ENCODE results near the gene SLC14A1. TPM values are rescaled to one million over a fixed set of nuclear protein-coding genes. Genes with fewer than 3 reads are reported as not detected.

The SLC14A1 gene
- total RNA-seq, 1 donor from 2014 or later = 0.10 TPM

DNA sequence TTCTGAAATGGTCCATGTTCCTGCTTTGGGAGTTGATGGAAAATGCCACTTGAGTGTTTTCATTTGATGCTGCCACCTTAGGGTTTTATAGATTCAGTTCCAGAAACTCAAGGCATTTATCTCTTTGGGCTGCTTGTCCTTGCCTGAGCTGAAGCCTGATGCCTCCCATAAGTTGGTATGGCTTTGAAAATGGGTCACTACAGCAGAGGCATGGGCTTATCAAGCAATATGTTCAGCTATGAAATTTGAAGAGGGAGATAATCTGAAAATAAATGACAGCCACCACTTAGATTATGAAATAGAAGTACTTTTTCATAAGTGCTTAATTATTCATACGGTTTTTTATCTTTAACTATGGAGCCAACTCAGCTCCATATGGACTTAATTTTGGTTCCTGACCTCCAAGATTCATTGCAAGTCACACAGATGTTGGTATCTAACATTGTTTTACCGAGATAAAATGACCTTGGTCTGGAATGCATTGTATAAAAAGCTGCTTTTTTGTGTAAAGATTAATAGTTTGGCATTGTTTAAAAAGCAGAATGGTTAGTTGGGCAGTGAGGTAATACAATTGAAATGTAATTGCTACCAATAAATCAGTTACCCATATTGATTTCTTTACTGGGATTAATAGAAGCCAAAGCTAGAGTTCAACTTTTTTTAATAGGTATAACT lies 4.5 kb downstream of the SLC14A1 start:
- H3K36me3 Mint-ChIP-seq (ENCODE audit: low read depth) = no peaks in the 10 kb centered on the region
- intact Hi-C loops (cut with micrococcal nuclease) = loop anchor here (10.0 kb wide), 1 partner anchor 346 kb away; the partner anchor contains the start of gene PSTPIP2
- no peak overlapping the region for H3K4me3 Mint-ChIP-seq
- no peaks in the 10 kb centered on the region for H3K4me1 Mint-ChIP-seq (ENCODE audit: low read depth)
- DNase-seq (ENCODE audit: low spot score) = no peak
- H3K27me3 Mint-ChIP-seq (ENCODE audit: insufficient read depth) = peaks cover 10% of the 10 kb centered on the region
- no peaks in the 10 kb centered on the region for H3K9me3 Mint-ChIP-seq
- no peak overlapping the region for H3K27ac Mint-ChIP-seq

DNA sequence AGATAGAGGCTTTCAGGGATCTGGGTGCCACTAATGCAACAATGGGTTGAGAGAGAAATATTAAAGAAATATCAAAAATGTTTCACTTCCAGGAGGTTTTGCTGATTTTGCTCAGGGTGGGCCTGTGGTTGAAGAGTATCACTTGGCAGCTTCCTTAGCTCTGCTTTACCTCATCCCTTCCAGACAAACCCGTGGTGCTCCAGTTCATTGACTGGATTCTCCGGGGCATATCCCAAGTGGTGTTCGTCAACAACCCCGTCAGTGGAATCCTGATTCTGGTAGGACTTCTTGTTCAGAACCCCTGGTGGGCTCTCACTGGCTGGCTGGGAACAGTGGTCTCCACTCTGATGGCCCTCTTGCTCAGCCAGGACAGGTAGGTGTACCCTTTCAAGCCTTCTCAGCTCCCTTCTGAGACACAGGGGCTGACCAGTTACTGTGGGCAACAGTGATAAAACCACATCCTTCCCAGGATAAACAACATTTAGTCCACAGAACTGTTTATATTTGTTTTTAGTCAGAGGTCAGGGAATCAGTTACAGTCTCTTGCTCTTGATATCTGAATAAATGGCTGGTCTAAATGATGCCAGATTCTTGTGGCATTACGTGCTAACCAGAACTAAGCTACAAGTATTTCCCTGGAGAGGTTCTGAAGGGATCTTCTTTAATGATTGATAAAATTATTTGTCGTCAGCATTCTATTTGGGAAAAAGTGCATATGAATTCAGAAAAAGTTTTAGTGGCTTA lies 7.0 kb downstream of the SLC14A1 start:
- Mint-ChIP-seq H3K4me3 (no peak overlapping the region), H3K27ac (no peak overlapping the region), H3K9me3 (no peaks in the 10 kb centered on the region), H3K27me3 (ENCODE audit: insufficient read depth) (peaks cover 8% of the 10 kb centered on the region), H3K4me1 (ENCODE audit: low read depth) (no peaks in the 10 kb centered on the region), H3K36me3 (ENCODE audit: low read depth) (no peaks in the 10 kb centered on the region)
- intact Hi-C loops (cut with micrococcal nuclease) = no loop called here
- DNase-seq (ENCODE audit: low spot score) = no peak

DNA sequence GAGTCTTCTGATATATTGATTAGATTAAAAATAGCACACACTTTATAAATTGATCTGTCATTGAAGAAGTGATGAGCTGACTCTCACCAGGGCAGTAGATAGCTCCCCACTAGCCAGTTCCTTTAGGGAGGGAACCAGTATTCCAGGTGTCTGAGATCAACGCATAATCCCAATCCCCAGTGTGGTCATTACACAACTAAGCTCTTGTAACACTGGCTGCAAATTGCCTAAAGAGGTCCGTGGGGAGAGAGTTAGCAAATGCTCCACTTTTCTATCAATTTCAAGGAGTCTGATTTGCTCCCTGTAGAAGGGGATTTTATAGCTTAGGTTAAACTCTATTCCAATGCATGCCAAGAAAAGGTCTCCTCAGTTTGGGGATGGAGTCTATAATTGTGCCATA lies 7.7 kb downstream of the SLC14A1 start:
- no peaks in the 10 kb centered on the region for H3K9me3 Mint-ChIP-seq
- no peak overlapping the region for H3K4me3 Mint-ChIP-seq
- H3K36me3 Mint-ChIP-seq (ENCODE audit: low read depth) = no peaks in the 10 kb centered on the region
- no peak overlapping the region for H3K27ac Mint-ChIP-seq
- H3K27me3 Mint-ChIP-seq (ENCODE audit: insufficient read depth) = peaks cover 8% of the 10 kb centered on the region
- intact Hi-C loops (cut with micrococcal nuclease) = no loop called here
- H3K4me1 Mint-ChIP-seq (ENCODE audit: low read depth) = no peaks in the 10 kb centered on the region
- no peak for DNase-seq (ENCODE audit: low spot score)

DNA sequence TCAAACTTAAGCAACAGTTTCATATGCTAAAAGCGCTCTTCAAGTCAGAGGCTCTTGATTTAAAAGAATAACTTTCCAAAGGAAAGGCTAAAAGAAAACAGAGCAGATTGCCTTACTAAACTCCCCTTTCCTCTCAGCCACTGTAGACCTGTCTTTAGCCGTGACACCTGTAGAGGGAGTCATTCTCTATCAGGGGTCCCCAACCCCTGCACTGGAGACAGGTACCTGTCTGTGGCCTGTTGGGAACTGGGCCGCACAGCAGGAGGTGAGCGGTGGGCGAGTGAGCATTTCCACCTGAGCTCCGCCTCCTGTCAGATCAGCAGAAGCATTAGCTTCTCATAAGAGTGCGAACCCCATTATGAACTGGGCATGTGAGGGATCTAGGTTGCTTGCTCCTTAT lies 9.6 kb downstream of the SLC14A1 start:
- Mint-ChIP-seq H3K36me3 (ENCODE audit: low read depth) (no peaks in the 10 kb centered on the region), H3K27me3 (ENCODE audit: insufficient read depth) (peaks cover 8% of the 10 kb centered on the region), H3K27ac (no peak overlapping the region), H3K9me3 (no peaks in the 10 kb centered on the region), H3K4me1 (ENCODE audit: low read depth) (no peaks in the 10 kb centered on the region), H3K4me3 (no peak overlapping the region)
- intact Hi-C loops (cut with micrococcal nuclease) = no loop called here
- no peak for DNase-seq (ENCODE audit: low spot score)

DNA sequence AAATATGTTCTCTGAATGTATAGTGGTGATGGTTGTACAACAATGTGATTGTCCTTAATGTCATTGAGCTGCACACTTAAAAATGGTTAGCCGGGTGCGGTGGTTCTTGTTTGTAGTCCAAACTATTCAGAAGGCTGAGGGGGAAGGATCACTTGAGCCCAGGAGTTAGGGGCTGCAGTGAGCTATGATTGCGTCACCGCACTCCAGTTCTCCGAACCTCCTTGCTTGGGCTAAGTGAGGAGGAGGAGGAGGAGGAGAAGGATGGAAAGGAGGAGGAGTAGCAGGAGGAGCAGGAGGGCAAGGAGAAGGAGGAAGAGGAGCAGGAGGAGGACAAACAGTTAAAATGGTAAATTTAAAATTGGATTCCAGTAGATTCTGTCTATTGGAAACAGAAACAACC lies 10.5 kb downstream of the SLC14A1 start:
- DNase-seq (ENCODE audit: low spot score) = no peak
- H3K9me3 Mint-ChIP-seq = no peaks in the 10 kb centered on the region
- no peaks in the 10 kb centered on the region for H3K36me3 Mint-ChIP-seq (ENCODE audit: low read depth)
- H3K27ac Mint-ChIP-seq = no peak overlapping the region
- H3K27me3 Mint-ChIP-seq (ENCODE audit: insufficient read depth) = peaks cover 8% of the 10 kb centered on the region
- H3K4me1 Mint-ChIP-seq (ENCODE audit: low read depth) = no peaks in the 10 kb centered on the region
- intact Hi-C loops (cut with micrococcal nuclease) = no loop called here
- H3K4me3 Mint-ChIP-seq = no peak overlapping the region

DNA sequence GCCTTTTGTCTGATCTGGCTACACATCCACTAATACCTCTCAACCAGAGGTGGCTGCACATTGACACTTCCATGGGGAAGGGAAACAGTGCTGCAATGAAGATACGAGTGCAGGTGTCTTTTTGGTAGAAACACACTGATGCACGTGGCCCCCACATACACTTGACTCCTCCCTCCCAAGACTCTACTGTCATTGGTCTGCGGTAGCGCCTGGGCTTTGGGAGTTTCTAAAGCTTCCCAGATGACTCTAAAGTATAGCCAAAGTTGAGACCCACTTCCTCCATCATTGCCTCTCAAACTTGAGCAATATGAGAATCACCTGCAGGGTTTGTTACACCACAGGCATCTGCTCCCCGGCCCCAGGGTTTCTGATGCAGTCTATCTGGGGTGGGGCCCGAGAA lies 11.0 kb downstream of the SLC14A1 start:
- Mint-ChIP-seq H3K9me3 (no peaks in the 10 kb centered on the region), H3K27ac (no peak overlapping the region), H3K27me3 (ENCODE audit: insufficient read depth) (peaks cover 6% of the 10 kb centered on the region), H3K4me3 (no peak overlapping the region), H3K36me3 (ENCODE audit: low read depth) (no peaks in the 10 kb centered on the region), H3K4me1 (ENCODE audit: low read depth) (no peaks in the 10 kb centered on the region)
- no peak for DNase-seq (ENCODE audit: low spot score)
- intact Hi-C loops (cut with micrococcal nuclease) = no loop called here

DNA sequence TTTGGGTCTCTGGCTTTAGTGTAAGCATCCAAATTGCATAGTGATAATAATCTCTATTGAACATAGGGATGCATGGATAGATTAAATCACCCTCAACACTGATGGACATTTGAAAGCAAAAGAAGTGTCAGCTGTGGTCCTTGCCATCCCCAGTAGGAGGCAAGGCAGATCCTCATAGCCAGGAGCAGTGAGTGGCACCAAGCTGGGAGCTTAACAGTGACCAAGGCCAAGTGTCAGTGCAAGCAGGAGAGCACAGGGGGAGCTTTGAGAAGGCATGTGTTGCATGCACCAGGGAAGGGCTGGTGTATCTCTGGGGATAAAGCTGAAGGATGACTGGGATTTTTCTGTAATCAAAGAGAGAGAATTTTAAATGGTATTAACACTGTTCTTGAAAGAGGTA lies 14.7 kb downstream of the SLC14A1 start:
- H3K36me3 Mint-ChIP-seq (ENCODE audit: low read depth) = no peaks in the 10 kb centered on the region
- H3K9me3 Mint-ChIP-seq = no peaks in the 10 kb centered on the region
- H3K4me1 Mint-ChIP-seq (ENCODE audit: low read depth) = no peaks in the 10 kb centered on the region
- no peak for DNase-seq (ENCODE audit: low spot score)
- H3K27me3 Mint-ChIP-seq (ENCODE audit: insufficient read depth) = peaks cover 5% of the 10 kb centered on the region
- no peak overlapping the region for H3K27ac Mint-ChIP-seq
- intact Hi-C loops (cut with micrococcal nuclease) = no loop called here
- H3K4me3 Mint-ChIP-seq = no peak overlapping the region

DNA sequence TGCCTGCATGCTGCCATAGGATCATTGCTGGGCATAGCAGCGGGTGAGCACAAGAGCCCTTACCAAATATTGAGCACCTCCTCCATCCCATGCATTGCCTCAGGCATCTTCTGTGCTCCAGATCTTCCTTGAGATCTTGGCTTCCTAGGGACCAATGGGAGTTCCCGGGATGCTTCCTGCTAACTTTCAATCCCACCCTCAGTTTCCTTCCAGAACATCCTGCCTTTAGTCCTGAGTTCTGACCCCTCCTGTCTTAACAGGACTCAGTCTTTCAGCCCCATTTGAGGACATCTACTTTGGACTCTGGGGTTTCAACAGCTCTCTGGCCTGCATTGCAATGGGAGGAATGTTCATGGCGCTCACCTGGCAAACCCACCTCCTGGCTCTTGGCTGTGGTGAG lies 15.3 kb downstream of the SLC14A1 start:
- no peak for DNase-seq (ENCODE audit: low spot score)
- intact Hi-C loops (cut with micrococcal nuclease) = no loop called here

DNA sequence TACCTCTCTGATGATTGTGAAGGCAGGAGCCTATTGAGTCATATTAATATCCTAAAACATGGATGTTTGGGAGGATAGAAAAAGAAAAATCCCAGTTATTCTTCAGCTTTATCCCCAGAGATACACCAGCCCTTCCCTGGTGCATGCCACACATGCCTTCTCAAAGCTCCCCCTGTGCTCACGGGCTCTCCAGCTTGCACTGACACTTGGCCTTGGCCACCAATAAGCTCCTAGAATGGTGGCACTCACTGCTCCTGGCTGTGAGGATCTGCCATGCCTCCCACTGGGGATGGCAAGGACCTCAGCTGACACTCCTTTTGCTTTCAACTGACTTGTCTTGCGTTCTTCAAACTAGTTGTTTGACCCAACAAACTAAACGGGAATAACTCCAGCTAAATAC lies 15.9 kb downstream of the SLC14A1 start:
- H3K9me3 Mint-ChIP-seq = no peaks in the 10 kb centered on the region
- no peaks in the 10 kb centered on the region for H3K36me3 Mint-ChIP-seq (ENCODE audit: low read depth)
- H3K4me1 Mint-ChIP-seq (ENCODE audit: low read depth) = no peaks in the 10 kb centered on the region
- H3K4me3 Mint-ChIP-seq = no peak overlapping the region
- intact Hi-C loops (cut with micrococcal nuclease) = no loop called here
- H3K27me3 Mint-ChIP-seq (ENCODE audit: insufficient read depth) = peaks cover 5% of the 10 kb centered on the region
- DNase-seq (ENCODE audit: low spot score) = no peak
- no peak overlapping the region for H3K27ac Mint-ChIP-seq

More for the DNA sequence above, 15.3 kb downstream of the SLC14A1 start:
- Mint-ChIP-seq H3K4me3 (no peak overlapping the region), H3K36me3 (ENCODE audit: low read depth) (no peaks in the 10 kb centered on the region), H3K27ac (no peak overlapping the region), H3K4me1 (ENCODE audit: low read depth) (no peaks in the 10 kb centered on the region), H3K9me3 (no peaks in the 10 kb centered on the region), H3K27me3 (ENCODE audit: insufficient read depth) (peaks cover 5% of the 10 kb centered on the region)

DNA sequence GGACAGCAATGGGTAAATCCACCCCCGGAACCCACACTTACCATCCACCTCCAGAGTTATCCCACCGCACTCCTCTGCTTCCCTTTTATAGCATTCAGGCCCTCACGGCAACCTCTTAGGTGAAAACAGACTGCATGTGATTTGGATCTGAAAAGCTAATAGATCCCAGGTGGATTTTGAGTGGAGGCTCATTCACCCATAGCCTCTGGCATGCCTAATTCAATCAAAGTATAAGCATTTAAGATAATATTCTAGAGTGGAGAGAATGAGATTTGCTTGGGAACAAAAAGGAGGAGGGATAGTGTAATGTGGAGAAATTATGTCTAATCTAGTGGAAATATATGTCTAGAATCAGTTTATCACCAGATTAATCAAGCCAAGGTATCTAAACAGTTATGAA lies 17.1 kb downstream of the SLC14A1 start:
- Mint-ChIP-seq H3K36me3 (ENCODE audit: low read depth) (no peaks in the 10 kb centered on the region), H3K9me3 (no peaks in the 10 kb centered on the region), H3K4me3 (no peak overlapping the region), H3K4me1 (ENCODE audit: low read depth) (no peaks in the 10 kb centered on the region), H3K27me3 (ENCODE audit: insufficient read depth) (peaks cover 5% of the 10 kb centered on the region), H3K27ac (no peak overlapping the region)
- intact Hi-C loops (cut with micrococcal nuclease) = no loop called here
- no peak for DNase-seq (ENCODE audit: low spot score)

DNA sequence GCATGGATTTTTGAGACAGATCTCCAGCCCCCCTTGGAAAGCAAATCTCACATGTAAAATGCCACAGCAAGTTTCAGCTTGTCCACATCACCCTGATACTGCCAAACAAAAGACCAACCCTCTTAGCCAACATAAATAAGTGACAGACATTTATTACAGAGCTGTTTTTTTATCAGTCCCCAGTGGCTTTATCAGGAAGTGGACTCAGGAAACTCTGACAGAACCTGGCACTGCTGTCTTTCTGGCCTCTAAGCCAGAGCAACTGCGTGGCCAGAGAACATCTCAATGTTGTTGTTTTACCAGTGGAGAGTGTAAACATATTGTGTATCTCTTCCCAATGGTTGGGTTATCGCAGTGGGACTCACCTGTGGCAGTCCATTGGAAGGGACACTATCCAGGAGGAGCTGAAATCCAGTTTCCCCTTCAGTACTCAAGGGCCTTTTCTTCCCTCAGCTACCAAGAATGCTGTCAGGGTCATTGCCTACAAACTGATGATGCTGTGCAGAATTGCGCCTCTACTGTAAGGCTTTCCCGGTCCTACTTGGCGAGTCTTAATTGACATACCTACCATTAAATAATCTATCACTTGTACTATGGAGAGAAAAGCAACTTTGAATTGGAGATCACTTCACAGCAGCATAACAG lies 22.0 kb downstream of the SLC14A1 start:
- no peaks in the 10 kb centered on the region for H3K36me3 Mint-ChIP-seq (ENCODE audit: low read depth)
- H3K4me1 Mint-ChIP-seq (ENCODE audit: low read depth) = no peaks in the 10 kb centered on the region
- no peak overlapping the region for H3K27ac Mint-ChIP-seq
- peaks cover 3% of the 10 kb centered on the region for H3K27me3 Mint-ChIP-seq (ENCODE audit: insufficient read depth)
- intact Hi-C loops (cut with micrococcal nuclease) = no loop called here
- no peaks in the 10 kb centered on the region for H3K9me3 Mint-ChIP-seq
- DNase-seq (ENCODE audit: low spot score) = no peak
- no peak overlapping the region for H3K4me3 Mint-ChIP-seq

DNA sequence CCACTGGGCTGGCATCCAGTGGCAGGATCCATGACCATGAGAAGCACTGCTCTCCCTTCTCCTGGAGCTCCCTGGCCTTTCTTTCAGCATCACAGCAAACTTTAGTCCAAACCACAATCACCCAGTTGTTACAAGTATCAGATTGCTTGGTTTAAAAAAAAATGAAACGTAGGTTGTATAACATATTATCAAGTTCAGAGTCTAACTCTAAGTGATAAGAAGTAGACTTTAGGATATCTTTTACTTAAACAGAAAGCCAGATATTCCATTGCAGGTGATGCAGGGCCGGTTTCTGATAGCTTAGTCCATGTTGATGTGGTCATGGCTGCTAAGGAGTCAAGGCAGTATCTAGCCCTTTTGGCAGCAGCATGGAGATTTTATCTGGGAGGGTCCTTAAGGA lies 24.5 kb downstream of the SLC14A1 start:
- Mint-ChIP-seq H3K9me3 (no peaks in the 10 kb centered on the region), H3K4me3 (no peak overlapping the region), H3K4me1 (ENCODE audit: low read depth) (no peaks in the 10 kb centered on the region), H3K36me3 (ENCODE audit: low read depth) (no peaks in the 10 kb centered on the region), H3K27ac (no peak overlapping the region), H3K27me3 (ENCODE audit: insufficient read depth) (peaks cover 9% of the 10 kb centered on the region)
- intact Hi-C loops (cut with micrococcal nuclease) = no loop called here
- no peak for DNase-seq (ENCODE audit: low spot score)

DNA sequence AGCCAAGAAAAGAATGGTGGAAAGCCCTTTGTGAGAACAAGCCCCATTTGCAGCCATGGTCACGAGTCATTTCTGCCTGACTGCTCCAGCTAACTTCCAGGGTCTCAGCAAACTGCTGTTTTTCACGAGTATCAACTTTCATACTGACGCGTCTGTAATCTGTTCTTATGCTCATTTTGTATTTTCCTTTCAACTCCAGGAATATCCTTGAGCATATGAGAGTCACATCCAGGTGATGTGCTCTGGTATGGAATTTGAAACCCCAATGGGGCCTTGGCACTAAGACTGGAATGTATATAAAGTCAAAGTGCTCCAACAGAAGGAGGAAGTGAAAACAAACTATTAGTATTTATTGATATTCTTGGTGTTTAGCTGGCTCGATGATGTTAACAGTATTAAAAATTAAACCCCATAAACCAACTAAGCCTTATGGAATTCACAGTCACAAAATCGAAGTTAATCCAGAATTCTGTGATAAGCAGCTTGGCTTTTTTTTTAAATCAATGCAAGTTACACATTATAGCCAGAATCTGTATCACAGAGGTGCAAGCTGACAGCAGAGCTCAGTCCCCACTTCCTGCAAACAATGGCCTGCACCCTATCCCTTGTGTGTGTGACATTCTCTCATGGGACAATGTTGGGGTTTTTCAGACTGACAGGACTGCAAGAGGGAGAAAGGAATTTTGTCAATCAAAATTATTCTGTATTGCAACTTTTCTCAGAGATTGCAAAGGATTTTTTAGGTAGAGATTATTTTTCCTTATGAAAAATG lies 26.1 kb downstream of the SLC14A1 start:
- intact Hi-C loops (cut with micrococcal nuclease) = no loop called here
- DNase-seq (ENCODE audit: low spot score) = no peak
- Mint-ChIP-seq H3K36me3 (ENCODE audit: low read depth) (no peaks in the 10 kb centered on the region), H3K4me1 (ENCODE audit: low read depth) (no peaks in the 10 kb centered on the region), H3K9me3 (no peaks in the 10 kb centered on the region), H3K27me3 (ENCODE audit: insufficient read depth) (peaks cover 11% of the 10 kb centered on the region), H3K27ac (no peak overlapping the region), H3K4me3 (no peak overlapping the region)

All from activated T-helper 1 cell treated with anti-CD3 and anti-CD28 coated beads, Interleukin-12 subunit alpha, Interleukin-12 subunit beta, Interleukin-2, Interleukin-4 antibody, amounts not matched to agents 30 ng/mL and 10 ng/mL and 1 ng/mL, durations not matched to agents 14 hours and 24 hours and 36 hours (primary cell).